Calu3 (cell line): ENCODE measurements around the gene AVPR2. TPM values are rescaled to one million over a fixed set of nuclear protein-coding genes. Genes with fewer than 3 reads are reported as not detected.
A peak's percentile ranks its signal among the peaks of the same experiment; 100 is the strongest.

Experiments
- BruUV-seq: library from RNA; stranded (reverse); fragments of 400-500 nt; replicated peaks from 2 replicates; lab custom pipeline; 2021; lab: Mats Ljungman, UMichigan
- CTCF ChIA-PET: fragments of 300-600 bp; sonication (Branson Sonifier 250); formaldehyde crosslinking; loops from one replicate; lab custom pipeline; 2022; ENCODE audit warnings: antibody characterized with exemption; lab: Charles Lee
- DNase-seq: peaks from one replicate; pipeline ENCODE4 v3.0.0; 2022
- H3K27ac Mint-ChIP-seq: one replicate; pipeline ENCODE4 v1.8.0; 2022; ENCODE audit warnings: mixed read lengths; ENCODE audit not compliant: unreplicated experiment
- H3K27me3 Mint-ChIP-seq: one replicate; pipeline ENCODE4 v1.8.0; 2022; ENCODE audit warnings: mixed read lengths; ENCODE audit not compliant: unreplicated experiment
- H3K36me3 Mint-ChIP-seq: one replicate; pipeline ENCODE4 v1.8.0; 2022; ENCODE audit warnings: mild to moderate bottlenecking, moderate library complexity, mixed read lengths; ENCODE audit not compliant: insufficient read depth, unreplicated experiment
- H3K4me1 Mint-ChIP-seq: one replicate; pipeline ENCODE4 v1.8.0; 2022; ENCODE audit warnings: mild to moderate bottlenecking, low read depth, mixed read lengths; ENCODE audit not compliant: unreplicated experiment
- H3K4me3 Mint-ChIP-seq: one replicate; pipeline ENCODE4 v1.8.0; 2022; ENCODE audit warnings: mild to moderate bottlenecking, low read depth, moderate library complexity, mixed read lengths; ENCODE audit not compliant: unreplicated experiment
- H3K9me3 Mint-ChIP-seq: one replicate; pipeline ENCODE4 v1.8.0; 2022; ENCODE audit warnings: low read depth, mixed read lengths; ENCODE audit not compliant: unreplicated experiment
- intact Hi-C: fragments of 100-400 bp; cut with micrococcal nuclease; formaldehyde crosslinking; loops from one replicate; pipeline ENCODE4 v1.10.0; 2022; ENCODE audit not compliant: unreplicated experiment
- total RNA-seq: library from RNA; stranded (reverse); gene quantifications from 2 replicates; pipeline ENCODE4 v1.2.3, GENCODE V29; 2022
- TF ChIP-seq, protein P1 (sequence below): fragments of 200-600 bp; IDR thresholded peaks from one replicate; pipeline ENCODE4 v1.8.0; 2022; ENCODE audit warnings: antibody characterized with exemption; ENCODE audit not compliant: unreplicated experiment

The AVPR2 gene
- total RNA-seq, 1 experiment from 2014 or later, result not detected

DNA sequence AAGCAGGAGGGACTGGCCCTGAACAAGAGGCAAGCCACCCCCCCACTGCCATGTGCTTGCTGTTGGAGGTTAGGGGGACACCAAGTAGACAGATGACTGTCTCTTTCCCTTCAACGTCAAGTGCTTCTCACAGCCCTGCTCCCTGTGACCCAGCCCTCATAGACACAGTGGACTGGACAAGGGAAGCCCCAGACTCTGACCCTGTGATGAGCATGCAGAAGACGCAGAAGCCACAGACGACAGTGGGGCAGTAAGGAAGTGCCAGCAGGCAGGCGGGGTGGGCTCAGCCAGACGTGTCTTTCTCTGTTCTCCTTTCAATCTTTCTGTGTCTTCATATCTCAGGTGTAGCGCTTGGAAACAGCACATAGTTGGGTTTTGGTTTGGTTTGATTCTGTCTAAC, 16.1 kb upstream of the AVPR2 start:
- BruUV-seq, result no TSS peak
- peaks cover 47% of the 10 kb centered on the region for H3K27me3 Mint-ChIP-seq

DNA sequence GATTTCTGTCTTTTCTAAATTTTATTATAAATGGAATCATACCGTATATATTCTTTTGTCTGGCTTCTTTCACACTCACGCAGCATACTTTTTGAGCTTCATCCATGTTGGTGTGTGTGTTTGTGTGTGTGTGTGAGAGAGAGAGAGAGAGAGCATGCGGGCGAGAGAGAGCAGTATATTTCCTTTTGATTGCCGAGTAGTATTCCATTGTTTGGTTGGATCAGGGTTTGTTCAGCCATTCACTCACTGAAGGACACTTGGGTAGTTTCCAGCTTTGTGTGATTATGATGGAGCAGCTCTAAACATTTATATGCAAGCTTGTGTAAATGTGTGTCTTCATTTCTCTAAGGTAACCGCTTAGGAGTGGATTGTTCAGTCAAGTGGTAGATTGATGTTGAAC, 15.3 kb upstream of the AVPR2 start:
- no TSS peak for BruUV-seq
- H3K27me3 Mint-ChIP-seq, result peaks cover 54% of the 10 kb centered on the region
- peaks cover 9% of the 10 kb centered on the region for H3K4me1 Mint-ChIP-seq
- H3K9me3 Mint-ChIP-seq, result peaks cover 2% of the 10 kb centered on the region
- CTCF ChIA-PET, result no interaction called here
- DNase-seq, result no peak
- H3K36me3 Mint-ChIP-seq, result no peaks in the 10 kb centered on the region
- H3K27ac Mint-ChIP-seq, result no peak overlapping the region
- intact Hi-C loops, result no loop called here
- no peak overlapping the region for H3K4me3 Mint-ChIP-seq
- TF ChIP-seq, protein P1, sequence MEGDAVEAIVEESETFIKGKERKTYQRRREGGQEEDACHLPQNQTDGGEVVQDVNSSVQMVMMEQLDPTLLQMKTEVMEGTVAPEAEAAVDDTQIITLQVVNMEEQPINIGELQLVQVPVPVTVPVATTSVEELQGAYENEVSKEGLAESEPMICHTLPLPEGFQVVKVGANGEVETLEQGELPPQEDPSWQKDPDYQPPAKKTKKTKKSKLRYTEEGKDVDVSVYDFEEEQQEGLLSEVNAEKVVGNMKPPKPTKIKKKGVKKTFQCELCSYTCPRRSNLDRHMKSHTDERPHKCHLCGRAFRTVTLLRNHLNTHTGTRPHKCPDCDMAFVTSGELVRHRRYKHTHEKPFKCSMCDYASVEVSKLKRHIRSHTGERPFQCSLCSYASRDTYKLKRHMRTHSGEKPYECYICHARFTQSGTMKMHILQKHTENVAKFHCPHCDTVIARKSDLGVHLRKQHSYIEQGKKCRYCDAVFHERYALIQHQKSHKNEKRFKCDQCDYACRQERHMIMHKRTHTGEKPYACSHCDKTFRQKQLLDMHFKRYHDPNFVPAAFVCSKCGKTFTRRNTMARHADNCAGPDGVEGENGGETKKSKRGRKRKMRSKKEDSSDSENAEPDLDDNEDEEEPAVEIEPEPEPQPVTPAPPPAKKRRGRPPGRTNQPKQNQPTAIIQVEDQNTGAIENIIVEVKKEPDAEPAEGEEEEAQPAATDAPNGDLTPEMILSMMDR, result no peak

More for the DNA sequence above, 16.1 kb upstream of the AVPR2 start:
- DNase-seq, result no peak
- Mint-ChIP-seq H3K4me1 (peaks cover 11% of the 10 kb centered on the region), H3K36me3 (no peaks in the 10 kb centered on the region), H3K4me3 (no peak overlapping the region), H3K9me3 (peaks cover 2% of the 10 kb centered on the region), H3K27ac (no peak overlapping the region)
- intact Hi-C loops, result no loop called here
- CTCF ChIA-PET, result no interaction called here
- TF ChIP-seq, protein P1, result no peak

DNA sequence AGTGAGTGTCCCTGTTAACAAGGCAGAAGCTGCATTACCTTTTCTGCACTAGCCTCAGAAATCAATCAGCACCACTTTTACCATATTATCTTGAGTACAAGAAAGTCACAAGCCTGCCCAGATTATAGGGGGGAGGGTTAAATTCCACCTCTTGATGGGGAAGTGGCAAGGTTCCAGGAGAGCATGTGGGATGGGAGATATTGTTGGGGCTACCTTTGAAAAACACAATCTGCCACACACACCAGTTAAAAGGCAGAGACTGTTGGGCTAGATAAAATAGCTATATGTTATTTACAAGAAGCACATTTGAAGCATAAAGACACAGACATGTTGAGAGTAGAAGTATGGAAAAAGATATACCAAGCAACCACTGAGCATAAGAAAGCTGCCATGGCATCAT, 6.6 kb upstream of the AVPR2 start:
- H3K9me3 Mint-ChIP-seq, result peaks cover 2% of the 10 kb centered on the region
- intact Hi-C loops, result no loop called here
- peaks cover 22% of the 10 kb centered on the region for H3K4me1 Mint-ChIP-seq
- no peak overlapping the region for H3K4me3 Mint-ChIP-seq
- no peak for DNase-seq
- CTCF ChIA-PET, result no interaction called here
- no TSS peak for BruUV-seq
- peaks cover 12% of the 10 kb centered on the region for H3K27me3 Mint-ChIP-seq
- no peak overlapping the region for H3K27ac Mint-ChIP-seq
- peaks cover 5% of the 10 kb centered on the region for H3K36me3 Mint-ChIP-seq
- TF ChIP-seq, protein P1, result no peak

DNA sequence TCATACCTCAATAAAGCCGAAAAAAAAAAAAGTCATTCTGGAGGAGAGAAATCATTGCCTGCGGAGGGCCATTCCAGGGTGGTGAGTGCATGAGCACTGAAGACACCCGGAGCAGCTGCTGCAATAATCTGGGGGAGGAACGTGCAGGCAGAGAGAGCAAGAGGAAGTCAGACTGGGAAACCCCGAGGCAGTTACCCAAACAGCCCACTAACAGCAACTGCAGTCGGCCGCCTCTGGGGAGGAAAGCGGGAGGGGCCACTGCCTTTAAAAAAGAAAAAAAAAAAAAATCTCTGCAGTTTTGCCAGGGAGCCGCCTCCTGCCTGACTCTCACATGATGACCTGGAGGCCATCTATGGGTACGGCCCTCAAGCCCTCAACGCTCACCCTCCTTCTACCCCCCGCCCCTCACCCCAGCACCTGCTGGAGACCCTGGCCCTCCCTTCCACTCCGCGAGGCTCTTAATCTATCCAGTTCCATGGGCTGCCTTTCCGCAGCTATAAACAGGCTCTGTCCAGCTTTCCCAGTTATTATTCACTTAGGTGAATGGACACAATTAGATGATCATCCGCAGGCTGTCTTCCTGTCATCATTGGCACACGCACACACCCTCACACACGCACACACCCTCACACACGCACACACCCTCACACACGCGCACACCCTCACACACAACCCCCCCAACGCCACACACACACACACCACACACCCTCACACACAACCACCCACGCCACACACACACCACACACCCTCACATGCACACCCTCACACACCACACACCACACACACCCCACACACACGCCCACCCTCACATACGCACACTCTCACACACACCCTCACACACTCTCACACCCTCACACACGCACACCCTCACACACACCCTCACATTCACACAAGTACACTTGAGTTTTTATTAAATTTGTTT, 3.4 kb upstream of the AVPR2 start:
- peak; percentile 53 for DNase-seq
- H3K4me1 Mint-ChIP-seq, result peaks cover 30% of the 10 kb centered on the region
- no peaks in the 10 kb centered on the region for H3K9me3 Mint-ChIP-seq
- no peak overlapping the region for H3K4me3 Mint-ChIP-seq
- peaks cover 5% of the 10 kb centered on the region for H3K36me3 Mint-ChIP-seq
- intact Hi-C loops, result no loop called here
- CTCF ChIA-PET, result interaction anchor here (0.5 to 0.7 kb wide), 3 partner anchors 9 to 62 kb away, joined by 3 to 4 read pairs (median 3); no protein-coding TSS in a partner anchor
- H3K27me3 Mint-ChIP-seq, result peaks cover 3% of the 10 kb centered on the region
- no TSS peak for BruUV-seq
- H3K27ac Mint-ChIP-seq, result peak overlapping the region; percentile 47
- TF ChIP-seq, protein P1, result no peak
